Left renal cortex interstitium (tissue), 4 donors: ENCODE data around the gene ATP2B2. TPM values are rescaled to one million over a fixed set of nuclear protein-coding genes. Genes with fewer than 3 reads are reported as not detected.
"Not testable (repeated sequence)": the region's sequence is repeated elsewhere in the genome, so short reads cannot be mapped to it uniquely, and the experiment has no call there.

Experiments used
- DNase-seq, 4 donors: peaks; one replicate each; pipeline ENCODE4 v3.0.0-alpha.2; 2013; ENCODE audit warnings: low read depth in 4 of 4, low spot score in 2 of 4, missing footprints in 1 of 4
- polyA plus RNA-seq, 4 donors: library from polyadenylated mRNA; unstranded; fragments of 120-200 nt; gene quantifications; one replicate each; pipeline ENCODE4 v1.2.1, GENCODE V29; 2013; ENCODE audit not compliant: insufficient read length in 4 of 4

Gene ATP2B2
- polyA plus RNA-seq, 4 donors, result 0.33 to 0.65 (median 0.52) TPM

DNA sequence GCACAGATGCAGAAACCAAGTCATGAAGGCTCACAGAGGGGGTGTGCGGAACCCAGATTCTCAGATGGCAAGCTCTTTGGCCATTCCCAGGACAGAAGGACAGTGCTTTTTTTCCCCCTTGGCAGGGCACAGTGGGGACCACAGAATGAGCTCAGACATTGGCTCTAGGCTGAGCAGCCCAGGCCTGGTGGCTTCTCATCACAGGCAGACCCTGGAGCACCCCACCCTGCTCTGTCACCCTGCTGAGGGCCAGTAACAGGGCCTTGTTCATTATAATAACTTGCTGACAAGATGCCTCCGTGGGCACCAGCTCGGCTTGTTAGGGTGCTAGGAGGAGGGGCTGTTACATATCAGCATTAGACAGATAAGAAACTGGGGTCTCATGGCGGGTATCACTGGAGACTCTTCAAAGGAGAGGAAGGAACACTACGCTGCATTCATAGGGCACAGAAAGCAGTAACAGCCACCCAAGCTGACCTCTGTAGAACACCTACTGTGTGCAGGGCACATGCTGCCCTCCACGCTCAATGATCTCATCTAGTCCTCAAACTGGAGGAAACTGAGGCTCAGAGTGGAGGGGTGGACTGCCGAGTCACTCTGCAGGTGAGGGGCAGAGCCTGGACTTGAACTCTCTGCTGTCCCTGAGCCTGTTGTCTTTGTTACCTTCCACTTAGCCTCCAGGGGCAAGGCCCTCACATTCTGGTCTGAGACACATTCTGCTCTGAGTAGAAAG lies 114.6 kb downstream of the ATP2B2 start:
- no peak for DNase-seq

DNA sequence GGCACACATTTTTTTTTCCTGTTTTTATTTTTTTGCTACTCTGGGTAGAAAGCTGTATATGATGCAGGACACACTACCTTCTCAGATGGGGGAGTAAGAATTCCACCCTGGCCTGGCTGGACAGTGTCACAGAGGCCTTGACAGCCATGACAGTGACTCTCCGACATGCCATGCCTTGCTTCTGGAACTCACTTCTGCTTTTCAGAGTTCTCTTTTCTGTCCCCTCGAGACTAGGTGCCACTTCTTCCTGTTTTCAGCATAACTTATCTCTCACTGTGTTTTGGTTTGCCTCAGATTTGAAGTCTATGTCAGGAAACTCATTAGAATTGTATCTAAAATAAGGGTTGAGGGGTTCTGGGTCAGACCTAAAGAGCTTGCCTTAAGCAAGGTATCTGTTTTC lies 115.4 kb downstream of the ATP2B2 start:
- DNase-seq, result no peak

- DNase-seq, result no peak
These were observed 116.0 kb downstream of the ATP2B2 start for GRCh38 chr3:10389339-10389738.

- peak in 2 of 4 donors; percentile 5 to 6 for DNase-seq
These were observed 117.3 kb downstream of the ATP2B2 start for GRCh38 chr3:10387881-10388609.

GRCh38 chr3:10386121-10386520 lies 119.3 kb downstream of the ATP2B2 start:
- DNase-seq, result no peak

DNA sequence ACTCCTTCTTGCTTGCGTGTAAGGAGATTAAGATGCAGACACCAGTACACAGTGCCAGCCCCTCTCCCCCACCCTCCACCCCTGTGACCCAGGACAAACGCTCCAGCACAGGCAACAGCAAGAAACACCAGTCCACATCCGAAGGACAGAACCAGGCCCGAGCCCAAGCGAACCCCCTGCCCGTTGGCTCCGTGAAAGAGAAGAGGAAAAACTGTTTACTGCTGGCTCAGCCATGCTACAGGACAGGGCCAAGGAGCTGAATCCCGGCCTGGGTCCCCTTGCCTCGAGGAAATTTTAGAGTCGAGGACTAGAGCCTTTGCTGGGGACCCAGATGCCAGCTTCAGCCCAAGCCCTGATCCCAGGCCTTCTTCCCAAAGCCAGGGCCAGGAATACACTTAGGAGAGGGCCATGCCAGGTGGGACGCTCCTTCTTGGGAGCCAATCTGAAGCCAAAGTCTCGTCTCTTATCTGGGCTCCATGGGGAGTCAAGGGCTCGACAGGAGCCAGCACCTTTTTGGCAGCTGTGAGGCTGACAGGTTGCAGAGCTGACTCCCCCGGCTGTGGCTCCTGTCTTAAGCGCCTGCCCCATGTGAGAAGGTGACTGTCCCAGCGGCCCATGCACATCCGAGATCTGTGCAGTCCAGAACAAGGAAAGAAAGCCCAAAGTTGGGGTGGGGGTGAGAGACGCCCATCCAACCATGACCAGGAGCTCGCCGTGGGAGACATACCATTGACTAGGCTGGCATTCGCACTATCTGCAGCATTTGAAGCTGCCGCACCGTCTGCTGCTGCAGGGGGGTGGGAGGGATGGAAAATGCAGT lies 120.6 kb downstream of the ATP2B2 start:
- no peak for DNase-seq

DNA sequence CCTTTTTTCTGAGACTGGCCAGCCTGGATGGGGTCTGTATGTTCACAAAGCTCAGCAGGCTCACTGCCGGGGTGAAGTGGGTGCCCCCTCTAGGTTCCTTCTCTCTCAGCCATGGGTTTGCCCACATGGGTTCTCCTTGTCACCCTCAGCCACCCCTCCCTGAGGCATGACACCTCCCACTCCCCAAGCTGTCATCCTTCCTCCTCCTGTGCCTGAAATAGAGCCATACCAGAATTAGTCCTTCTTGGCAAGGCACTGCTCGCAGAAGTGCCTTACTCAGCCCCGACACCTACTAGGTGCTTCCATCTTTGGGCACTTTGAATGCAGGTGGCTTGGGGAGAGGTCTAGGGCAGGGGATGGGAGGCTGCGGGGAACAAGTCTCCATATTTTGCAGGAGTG lies 121.5 kb downstream of the ATP2B2 start:
- DNase-seq, result no peak

DNA sequence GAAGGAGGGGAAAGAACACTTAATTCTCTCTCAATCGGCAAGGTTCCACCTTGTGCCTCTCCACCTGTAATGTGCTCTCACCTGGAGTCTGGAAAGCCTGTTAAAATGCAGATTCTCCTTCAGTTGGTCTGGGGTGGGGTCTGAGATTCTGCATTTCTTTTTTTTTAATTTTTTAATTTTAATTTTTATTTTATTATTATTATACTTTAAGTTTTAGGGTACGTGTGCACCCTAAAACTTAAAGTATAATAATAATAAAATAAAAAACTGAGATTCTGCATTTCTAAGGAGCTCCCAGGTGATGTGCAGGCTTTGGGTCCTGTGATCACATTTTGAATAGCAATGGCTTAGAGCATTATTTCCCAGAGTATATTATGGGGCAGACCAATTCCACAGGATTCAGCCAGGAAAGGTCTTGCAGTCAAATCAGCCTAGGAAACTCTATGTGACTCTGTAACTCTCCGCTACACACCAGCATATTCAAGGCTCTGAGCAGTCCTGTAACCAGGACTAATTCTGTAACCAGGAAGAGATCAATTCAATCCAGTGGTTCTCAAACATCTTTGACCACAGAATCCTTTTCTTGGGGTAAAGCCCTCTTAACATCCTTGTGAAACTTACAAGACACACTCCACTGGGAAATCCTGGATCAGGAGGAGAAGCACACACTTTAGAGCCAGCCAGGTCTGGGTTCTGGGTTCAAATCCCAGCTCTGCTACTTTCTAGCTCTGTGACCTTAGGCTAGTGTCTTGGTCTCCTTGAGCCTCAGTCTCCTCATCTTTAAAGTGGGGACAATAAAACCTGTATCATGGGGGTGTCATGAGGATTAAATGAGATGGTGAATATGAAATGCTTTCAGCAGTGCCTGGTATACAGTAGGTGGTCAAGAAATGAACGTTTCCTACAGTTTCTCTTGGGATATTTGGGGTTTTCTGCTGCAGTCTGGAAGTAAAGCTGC lies 122.2 kb downstream of the ATP2B2 start:
- no peak for DNase-seq

DNA sequence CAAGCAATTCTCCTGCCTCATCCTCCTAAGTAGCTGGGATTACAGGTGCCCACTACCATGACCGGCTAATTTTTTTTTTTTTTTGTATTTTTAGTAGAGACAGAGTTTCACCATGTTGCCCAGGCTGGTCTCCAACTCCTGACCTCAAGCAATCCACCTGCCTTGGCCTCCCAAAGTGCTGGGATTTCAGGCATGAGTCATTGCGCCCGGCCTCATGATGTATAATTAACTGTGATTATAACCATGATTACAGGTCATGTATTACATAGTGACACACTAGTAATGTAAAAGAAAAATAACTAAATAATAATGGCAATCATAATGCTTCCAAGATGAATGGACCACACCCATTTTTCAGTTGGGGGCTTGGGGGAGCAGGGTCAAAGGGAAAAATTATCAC lies 122.9 kb downstream of the ATP2B2 start:
- DNase-seq, result not testable (repeated sequence)

GRCh38 chr3:10381336-10381735 lies 124.0 kb downstream of the ATP2B2 start:
- DNase-seq, result no peak

- DNase-seq, result no peak
These were observed 124.5 kb downstream of the ATP2B2 start for GRCh38 chr3:10380906-10381305.

- DNase-seq, result no peak
These were observed 125.4 kb downstream of the ATP2B2 start for GRCh38 chr3:10379961-10380360.

- DNase-seq, result no peak
These were observed 126.2 kb downstream of the ATP2B2 start for GRCh38 chr3:10379161-10379560.

DNA sequence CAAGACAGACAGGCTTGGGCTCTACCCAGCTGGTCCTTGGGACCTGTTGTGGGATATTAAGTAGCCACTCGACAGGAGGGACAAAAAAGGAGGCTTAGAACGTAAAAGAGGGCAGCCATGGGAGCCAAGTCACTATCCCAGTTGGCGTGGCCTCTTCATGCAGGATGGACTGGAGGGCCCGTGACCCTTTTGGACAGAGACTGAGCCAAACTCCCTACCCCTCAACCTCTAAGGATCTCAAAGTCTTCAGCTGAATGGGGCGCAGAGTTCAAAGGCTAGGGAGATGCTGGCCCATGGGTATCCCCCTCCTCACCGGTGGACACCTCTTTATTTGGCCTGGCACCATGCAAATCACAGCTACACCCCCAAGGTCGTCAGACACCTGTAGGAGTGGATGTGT lies 126.6 kb downstream of the ATP2B2 start:
- DNase-seq, result no peak

- no peak for DNase-seq
These were observed 127.1 kb downstream of the ATP2B2 start for GRCh38 chr3:10378246-10378645.

- no peak for DNase-seq
These were observed 128.1 kb downstream of the ATP2B2 start for GRCh38 chr3:10377148-10377725.

DNA sequence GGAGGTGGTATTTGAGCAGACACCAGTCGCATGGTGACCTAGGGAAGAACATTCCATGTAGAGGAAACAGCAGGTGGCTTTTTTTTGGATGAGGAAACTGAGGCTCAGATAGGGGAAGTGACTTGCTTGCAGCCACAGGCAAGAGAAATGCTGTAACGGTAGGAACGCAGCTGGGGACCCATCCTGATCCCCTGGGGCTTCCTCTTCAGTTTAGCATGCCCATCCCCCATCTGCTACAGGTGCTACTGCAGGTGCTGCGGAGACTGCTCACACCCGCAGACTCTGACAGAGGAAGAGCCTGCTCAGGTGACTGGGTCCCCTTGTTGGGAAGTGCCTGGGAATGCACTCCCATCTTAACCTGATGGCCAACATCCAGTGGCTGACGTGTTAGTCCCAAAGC lies 129.0 kb downstream of the ATP2B2 start:
- DNase-seq, result no peak

- no peak for DNase-seq
These were observed 129.9 kb downstream of the ATP2B2 start for GRCh38 chr3:10375296-10376053.

DNA sequence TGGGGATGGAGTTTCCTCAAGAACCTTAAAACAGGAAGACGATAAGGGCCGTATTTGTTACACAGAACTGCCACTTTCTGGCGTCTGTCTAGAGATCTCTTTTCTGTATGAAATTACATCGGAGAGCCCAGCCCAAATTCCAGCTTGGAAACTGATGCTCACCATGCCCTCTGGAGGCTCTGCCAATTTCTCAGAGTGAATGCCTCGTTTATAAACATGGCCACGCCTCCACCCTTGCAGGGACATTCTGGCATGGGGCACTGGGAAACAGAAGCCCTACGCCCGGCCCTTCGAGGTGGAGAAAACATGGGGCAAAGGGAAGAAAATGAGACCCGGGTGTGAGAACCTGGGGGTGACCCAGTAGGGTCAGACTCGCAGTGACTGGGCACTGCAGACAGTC lies 131.1 kb downstream of the ATP2B2 start:
- no peak for DNase-seq
